Islet precursor cell (in vitro differentiated cells): Measurements from ENCODE around the gene HOXB3.
A peak's percentile ranks its signal among the peaks of the same experiment; 100 is the strongest.
"Not testable (repeated sequence)": the region's sequence is repeated elsewhere in the genome, so short reads cannot be mapped to it uniquely, and the experiment has no call there.

ENCODE experiments used
- DNase-seq: peaks from one replicate; pipeline ENCODE4 v3.0.0-alpha.2; 2018

HOXB3 gene

GRCh38 chr17:48515925-48516900, 73.8 kb downstream of the HOXB3 start:
- no peak for DNase-seq

- DNase-seq, result no peak
Measured at GRCh38 chr17:48514477-48514876, 75.6 kb downstream of the HOXB3 start.

GRCh38 chr17:48513666-48514455, 76.2 kb downstream of the HOXB3 start:
- no peak for DNase-seq

GRCh38 chr17:48513097-48513496, 76.9 kb downstream of the HOXB3 start:
- DNase-seq, result no peak

DNA sequence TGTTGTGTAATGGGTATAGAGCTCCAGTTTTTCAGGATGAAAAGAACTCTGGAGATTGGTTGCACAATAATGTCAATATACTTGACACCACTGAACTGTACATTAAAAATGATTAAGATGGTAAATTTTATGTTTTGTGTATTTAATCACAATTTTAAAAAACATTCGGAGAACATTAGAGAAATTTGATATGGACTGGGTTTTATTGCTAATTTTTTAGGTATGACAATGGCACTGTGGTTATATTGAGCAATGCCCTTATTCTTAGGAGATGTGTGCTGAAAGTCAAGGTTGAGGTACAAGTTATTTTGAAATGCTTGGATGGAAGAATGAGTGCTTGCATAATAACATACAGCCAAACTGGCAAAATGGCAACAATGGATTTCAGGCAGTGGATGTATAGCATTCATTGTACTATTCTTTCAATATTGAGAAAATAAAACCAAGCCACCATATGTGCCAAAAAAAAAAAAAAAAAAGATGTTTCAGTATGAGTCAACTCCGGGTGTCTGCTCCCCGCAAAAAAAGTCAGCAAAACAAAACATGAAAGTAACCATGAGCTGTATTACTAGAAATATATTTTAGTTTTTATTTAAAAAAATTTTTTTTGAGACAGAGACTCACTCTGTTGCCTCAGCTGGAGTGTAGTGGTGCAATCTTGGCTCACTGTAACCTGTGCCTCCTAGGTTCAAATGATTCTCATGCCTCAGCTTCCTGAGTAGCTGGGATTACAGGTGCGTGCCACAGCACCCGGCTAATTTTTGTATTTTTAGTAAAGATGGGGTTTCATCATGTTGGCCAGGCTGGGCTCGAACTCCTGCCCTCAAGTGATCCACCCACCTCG, 79.1 kb downstream of the HOXB3 start:
- DNase-seq, result no peak

DNA sequence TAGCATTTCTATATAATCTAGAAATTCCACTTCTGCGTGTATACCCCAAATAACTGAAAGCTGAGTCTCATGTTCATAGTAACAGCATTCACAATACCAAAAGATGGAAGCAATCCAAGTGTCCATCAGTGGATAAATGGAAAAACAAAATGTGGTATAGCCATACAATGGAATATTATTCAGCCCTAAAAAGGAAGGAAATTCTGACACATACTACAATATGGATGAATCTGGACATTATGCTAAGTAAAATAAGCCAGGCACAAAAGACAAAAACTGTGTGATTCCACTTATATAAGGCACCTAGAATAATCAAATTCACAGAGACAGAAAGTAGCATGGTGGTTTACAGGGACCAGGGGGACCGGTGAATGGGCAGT, 79.7 kb downstream of the HOXB3 start:
- DNase-seq, result no peak

- DNase-seq, result not testable (repeated sequence)
Measured at GRCh38 chr17:48509708-48510107, 80.3 kb downstream of the HOXB3 start.

GRCh38 chr17:48506246-48506645, 83.8 kb downstream of the HOXB3 start:
- DNase-seq, result no peak

DNA sequence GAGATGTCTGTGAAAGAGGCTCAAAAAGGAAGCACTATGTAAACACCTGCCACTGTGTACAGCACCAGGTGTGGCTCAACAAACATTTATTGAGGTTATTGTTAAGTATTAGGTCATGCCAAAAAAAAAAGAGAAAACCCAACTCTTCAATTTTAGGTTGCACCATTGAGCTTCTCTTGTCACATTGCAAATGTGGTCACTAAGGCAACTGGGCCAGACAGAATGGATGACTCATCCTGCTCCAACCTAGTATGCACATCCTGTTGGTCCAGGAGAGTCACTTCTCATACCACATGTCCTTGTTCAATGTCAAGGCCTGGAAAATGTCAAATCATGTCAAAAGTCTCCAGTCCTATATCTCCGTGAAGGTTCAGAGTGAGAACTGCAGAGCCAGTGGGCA, 84.3 kb downstream of the HOXB3 start:
- DNase-seq, result peak; percentile 96

GRCh38 chr17:48504953-48505352, 85.1 kb downstream of the HOXB3 start:
- peak; percentile 35 for DNase-seq

GRCh38 chr17:48503747-48504146, 86.3 kb downstream of the HOXB3 start:
- DNase-seq, result peak; percentile 89

- peak; percentile 57 for DNase-seq
Measured at GRCh38 chr17:48502901-48503300, 87.1 kb downstream of the HOXB3 start.

DNA sequence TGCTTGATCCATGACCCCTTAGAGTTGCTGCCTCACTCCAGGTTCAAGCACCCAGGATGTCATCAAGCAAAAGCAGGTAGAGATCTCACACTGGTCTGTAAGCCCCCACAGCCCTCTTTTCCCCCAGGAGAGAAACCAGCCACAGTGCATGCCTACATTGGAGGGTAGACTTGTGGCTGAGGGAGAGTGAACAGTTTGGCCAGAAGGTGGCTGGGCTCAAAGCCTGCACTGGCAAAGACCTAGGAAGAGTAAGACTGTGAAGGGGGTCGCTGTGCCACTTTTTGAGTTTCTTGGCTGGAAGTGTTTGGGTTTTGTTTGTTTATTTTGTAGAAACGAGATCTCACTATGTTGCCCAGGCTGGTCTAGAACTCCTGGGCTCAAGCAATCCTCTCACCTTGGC, 87.7 kb downstream of the HOXB3 start:
- DNase-seq, result peak; percentile 55

GRCh38 chr17:48500435-48501426, 89.3 kb downstream of the HOXB3 start:
- peak; percentile 87 for DNase-seq

DNA sequence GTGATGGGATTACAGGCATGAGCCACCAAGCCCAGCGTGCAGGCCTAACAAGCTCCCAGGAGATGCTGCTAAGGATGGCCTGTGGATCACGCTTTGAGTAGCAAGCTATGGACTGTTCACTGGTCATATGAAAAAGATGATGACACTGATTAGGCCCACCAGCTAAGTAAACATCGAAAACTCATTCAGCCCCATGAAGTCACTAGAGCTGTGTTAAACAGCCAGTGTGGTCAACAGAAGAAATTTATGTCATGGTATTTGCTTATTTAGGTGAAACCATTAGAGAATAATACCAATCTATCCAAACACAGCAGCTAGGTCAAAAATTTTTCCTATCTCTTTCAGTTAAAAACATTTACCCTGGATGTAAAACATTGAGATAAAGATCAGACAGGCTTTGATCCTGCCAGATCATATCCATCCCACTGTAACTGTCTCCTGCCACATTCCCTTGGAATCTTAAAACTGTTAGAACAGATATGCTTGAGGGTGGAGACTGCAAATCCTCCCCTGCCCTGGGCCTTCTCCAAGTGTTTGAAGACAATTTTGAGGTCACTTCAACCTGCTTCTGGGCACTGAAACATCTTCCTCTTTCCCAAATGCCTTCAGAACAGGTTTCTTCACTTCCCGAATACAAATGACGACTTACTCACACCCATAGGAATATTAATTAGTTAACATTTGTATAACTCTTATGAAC, 90.2 kb downstream of the HOXB3 start:
- DNase-seq, result peak; percentile 75

- DNase-seq, result no peak
Measured at GRCh38 chr17:48499248-48499647, 90.8 kb downstream of the HOXB3 start.
